Measurements from ENCODE around the gene TBR1. TPM values are rescaled to one million over a fixed set of nuclear protein-coding genes. Genes with fewer than 3 reads are reported as not detected.

Gene TBR1
- total RNA-seq, 1 donor from 2014 or later, result 0.05 TPM

DNA sequence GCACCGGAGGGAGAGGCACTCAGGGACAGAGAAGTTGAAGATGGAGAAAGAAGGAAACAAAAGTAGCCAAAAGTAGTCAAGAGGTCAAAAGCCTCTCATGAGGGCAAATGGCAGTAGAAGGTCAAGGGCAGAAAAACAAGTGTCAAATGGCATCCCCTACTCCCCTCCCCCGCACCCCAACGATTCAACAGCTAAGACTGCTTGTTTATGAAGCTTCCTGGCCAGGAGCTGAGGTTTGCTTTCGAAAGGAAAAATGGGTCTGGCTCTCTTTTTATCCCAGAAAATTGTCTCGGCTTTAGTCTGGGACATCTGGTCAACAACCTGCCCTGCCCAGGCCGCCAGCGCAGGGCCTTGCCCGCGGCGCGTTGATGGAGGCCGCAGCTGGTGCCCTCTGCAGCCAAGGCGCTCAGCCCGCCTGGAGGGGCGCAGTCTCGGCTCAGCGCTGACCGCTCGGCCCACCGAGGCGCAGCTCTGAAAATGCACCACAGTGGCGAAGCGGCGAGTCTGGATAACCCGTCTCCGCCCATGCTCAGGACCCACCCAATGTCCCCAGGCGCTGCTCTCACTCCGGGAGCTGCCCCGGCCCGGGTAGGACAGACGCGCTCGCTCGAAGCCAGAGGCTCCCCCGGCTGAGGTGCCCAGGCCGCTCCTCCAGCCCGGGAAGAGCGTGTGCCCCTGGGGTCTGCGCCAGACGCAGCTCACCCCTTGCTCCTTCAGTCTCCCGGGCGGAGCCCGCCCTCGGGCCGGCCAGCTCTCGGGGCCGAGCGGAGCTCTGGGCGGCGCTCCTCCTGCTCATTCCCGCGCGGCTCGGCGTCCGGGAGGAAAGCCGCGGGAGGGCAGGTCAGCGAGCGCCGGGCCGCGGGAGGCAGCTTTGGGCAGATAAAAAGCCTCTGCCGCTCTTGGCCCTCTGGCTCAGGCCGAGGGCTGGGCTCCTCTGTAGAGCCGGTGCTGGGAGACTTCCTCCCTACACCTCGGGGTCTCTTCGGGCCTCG, 1.8 kb upstream of the TBR1 start:
- intact Hi-C loops (cut with micrococcal nuclease), result loop anchor here (2.0 kb wide), 1 partner anchor 106 kb away; the partner anchor contains the start of gene PSMD14

DNA sequence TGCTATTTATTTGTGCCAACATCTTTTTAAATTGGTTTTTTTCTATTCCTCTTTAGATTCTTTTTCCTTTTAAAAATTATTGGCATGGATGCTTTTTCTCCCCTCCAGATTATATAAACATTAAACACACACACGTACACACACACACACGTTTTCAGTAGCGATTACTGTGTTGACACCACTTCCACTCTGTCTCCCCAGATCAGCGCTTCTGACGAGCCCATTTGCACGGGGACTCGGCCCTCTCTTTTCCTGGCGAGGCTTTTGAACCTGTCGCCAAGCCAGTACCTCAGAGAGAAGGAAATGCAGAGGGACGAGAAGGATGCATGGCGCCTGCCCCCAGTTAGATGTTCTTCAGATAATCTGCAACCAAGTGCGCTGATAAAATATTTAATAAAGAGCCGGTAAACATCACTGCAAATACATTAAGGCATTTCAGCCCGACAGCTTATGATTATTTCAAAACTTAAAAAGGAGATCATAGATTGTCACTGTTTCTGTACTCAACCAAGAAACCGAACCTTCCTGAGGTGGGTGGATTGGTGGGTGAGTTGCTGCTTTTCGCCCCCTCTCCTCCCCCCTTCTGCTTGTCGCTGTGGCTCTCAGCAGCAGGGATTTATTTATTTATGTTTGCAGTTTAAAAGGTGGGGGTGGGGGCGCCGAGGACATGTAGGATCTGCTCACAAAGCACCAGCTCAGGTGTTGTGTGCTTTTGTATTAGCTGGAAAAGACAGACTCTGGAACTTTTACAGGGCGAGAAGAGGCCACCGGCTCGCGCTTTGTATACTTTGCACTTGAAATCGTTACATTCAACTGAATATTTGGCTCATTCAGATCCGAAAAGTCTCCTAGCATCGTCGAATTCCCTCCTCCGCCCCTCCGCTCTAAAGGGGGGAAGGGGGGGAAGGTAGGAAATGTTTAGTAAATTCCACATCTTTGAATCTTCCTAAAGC, 787 bp upstream of the TBR1 start:
- intact Hi-C loops (cut with micrococcal nuclease), result loop anchor here (2.0 kb wide), 1 partner anchor 107 kb away; the partner anchor contains the start of gene PSMD14

DNA sequence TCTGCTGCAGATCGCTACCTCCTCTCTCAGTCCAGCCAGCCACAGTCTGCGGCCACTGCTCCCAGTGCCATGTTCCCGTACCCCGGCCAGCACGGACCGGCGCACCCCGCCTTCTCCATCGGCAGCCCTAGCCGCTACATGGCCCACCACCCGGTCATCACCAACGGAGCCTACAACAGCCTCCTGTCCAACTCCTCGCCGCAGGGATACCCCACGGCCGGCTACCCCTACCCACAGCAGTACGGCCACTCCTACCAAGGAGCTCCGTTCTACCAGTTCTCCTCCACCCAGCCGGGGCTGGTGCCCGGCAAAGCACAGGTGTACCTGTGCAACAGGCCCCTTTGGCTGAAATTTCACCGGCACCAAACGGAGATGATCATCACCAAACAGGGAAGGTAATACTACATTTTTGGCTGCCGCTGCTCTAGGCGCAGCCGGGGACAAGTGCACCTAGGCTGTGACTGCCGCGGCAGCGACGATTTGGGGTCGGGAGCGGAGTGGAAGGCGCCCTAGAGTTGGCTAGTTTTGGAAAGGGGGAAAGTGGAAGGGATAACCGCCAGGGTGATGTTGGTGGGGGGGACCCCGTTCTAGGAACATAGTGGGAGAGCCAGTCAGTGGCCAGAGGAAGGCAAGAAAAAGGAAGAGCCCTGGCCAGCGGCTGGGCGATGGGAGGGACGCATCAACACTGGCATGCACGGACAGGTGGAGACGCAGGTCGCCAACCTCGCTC, 776 bp downstream of the TBR1 start:
- intact Hi-C loops (cut with micrococcal nuclease), result loop anchor here (1.0 kb wide), 1 partner anchor 10 kb away; no protein-coding TSS in a partner anchor

DNA sequence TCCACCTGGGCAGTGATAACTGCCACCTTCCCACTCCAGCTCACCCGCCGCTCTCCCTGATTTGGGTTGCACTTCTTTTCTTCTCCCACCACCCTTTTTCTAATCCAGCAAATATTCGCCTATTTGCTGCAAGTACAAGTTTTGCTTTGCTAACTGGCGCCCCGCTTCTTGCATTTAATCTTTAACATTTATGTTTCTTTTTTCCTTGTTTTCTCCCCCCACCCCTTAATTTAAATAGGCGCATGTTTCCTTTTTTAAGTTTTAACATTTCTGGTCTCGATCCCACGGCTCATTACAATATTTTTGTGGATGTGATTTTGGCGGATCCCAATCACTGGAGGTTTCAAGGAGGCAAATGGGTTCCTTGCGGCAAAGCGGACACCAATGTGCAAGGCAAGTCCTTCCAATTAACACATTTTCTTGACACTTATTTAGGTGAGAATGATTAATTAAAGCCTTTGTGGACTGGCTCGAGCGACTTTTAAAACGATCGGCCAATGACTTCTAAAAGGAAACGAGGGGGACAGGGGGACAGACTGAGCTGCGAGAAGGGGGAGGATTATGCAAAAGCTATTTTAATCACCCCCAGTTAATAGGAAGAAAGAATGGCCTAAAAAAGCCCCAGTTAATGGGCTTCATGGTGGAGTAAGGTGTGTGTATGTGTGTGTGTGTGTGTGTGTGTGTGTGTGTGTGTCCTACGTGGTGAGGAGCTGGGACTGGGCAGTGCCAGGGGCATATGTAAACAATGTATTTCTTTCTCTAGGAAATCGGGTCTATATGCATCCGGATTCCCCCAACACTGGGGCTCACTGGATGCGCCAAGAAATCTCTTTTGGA, 1.6 kb downstream of the TBR1 start:
- intact Hi-C loops (cut with micrococcal nuclease), result no loop called here

DNA sequence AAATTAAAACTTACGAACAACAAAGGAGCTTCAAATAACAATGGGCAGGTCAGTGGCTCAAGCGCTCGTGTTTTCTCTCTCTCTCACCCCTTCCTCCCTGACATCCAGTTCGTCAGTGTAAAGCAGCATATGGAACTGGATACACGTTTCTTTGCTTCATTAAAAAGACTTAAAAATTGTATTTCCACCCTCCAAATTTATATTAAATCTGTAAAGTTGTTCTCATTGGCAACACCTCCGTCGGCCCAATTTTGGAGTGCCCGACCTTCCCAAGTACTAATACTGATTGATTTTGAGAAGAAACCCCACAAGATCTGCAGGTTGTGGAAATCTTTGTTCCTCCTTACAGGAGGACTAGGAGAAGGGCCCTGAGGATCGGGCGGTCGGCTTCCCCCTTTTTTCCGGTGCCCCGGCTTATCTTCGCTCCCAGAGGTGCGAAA, 2.2 kb downstream of the TBR1 start:
- intact Hi-C loops (cut with micrococcal nuclease), result no loop called here

DNA sequence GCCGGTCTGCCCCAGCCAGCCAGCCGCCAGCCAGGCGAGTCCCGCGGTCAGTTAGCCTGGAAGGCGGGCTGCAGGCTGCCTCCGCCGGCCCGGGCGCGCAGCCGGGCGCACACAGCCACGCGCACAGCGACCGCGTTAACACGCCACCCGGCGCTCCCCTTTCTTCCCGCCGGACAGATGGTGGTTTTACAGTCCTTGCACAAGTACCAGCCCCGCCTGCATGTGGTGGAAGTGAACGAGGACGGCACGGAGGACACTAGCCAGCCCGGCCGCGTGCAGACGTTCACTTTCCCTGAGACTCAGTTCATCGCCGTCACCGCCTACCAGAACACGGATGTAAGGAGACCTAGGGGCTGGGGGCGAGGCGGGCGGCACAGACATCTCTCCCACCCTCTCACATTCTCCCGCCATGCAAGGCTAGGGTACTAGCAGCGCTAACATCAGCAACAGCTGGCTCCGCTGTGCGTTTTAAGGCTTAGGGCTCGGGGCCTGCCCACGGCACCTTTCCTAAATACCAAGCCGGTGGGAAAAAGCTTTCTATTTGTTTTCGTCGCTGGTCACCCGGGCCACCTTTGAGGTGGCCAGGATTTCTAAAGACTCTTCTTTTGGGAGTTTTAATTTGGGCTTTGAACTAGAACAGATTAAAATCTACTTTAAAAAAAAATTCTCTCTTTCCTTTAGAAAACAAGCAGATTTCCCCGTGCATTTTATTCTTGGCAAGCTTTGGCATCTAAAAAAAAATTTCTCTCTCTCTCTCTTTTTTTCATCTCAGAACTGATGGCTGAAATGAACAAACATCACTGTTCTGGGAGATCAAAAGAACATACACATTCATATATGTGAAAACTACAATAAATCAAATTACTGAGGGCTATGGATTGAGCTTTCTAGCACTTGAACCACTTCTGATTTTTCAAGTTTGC, 2.9 kb downstream of the TBR1 start:
- intact Hi-C loops (cut with micrococcal nuclease), result no loop called here

DNA sequence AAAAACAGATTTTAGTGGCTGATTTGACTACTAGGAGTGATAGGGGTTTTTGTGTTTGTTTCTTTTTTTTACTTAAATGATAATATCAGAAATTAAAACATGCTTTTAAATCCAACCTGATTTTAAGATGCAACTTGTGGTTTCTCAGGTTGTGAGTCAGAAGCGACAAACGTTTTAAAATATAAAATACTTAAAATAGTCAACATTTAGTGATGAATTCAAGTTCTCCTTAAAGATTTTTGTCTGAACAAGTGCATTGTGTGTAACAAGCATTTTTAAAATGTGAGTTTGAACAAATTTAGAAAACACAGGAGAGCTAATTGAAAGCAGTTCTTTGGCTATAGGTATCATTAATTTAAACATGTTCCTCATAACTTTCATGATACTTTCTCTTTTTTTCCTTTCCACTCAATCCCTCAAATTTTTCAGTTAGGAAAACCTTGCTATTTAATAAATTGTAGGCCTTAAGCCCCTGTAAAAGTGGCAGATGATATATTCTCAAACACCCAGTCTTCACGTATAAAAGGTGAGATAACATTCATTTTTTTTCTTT, 3.6 kb downstream of the TBR1 start:
- intact Hi-C loops (cut with micrococcal nuclease), result no loop called here

DNA sequence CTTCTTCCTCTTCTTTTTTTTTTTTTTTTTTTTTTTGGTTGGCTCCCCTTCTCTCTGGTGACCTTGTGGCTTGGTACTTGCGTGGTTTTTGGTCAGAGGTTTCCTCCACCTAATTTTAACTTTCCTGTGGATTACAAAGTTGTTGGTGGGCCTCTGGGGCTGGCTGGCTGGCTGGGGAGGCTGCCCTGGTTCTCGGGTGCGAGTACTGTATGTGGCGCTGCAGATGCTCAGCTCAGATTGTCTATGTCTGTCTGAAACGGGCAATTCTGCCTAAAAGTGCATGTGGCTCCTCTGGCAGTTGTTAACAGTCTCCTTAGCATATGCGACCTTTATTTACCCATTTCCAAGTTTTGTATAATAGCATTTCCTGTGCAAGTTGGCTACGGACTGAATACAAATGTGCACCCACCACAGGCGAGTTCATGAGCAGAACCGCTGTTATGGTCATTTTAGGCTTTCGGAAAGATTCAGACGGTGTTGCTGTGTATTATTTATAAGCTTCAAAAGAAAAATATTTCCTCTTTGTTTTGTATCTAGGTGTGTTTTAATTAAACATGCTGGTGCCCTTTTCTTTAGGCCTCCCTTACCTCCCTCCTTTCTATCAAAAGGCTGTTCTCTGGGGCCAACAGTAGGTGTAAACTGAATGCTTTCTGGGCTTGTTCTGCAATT, 4.4 kb downstream of the TBR1 start:
- intact Hi-C loops (cut with micrococcal nuclease), result no loop called here

DNA sequence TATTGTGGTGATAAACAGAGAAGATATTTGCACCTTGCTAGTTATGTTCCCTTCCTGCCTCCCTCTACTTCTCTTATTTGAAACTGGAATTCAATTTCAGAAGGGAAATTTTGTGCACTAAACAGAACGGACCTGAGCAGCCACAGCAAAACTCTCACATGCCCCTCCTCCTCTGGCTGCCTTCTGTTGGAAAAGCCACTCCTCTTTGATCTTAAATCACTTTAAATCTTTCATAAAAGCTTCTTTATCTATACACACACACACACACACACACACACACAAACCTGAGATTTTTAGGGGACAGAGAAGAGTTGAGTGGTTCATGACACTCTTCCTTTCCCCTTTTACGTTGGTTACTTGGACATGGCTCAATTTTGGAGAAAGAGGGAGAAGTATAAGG, 5.6 kb downstream of the TBR1 start:
- intact Hi-C loops (cut with micrococcal nuclease), result no loop called here

DNA sequence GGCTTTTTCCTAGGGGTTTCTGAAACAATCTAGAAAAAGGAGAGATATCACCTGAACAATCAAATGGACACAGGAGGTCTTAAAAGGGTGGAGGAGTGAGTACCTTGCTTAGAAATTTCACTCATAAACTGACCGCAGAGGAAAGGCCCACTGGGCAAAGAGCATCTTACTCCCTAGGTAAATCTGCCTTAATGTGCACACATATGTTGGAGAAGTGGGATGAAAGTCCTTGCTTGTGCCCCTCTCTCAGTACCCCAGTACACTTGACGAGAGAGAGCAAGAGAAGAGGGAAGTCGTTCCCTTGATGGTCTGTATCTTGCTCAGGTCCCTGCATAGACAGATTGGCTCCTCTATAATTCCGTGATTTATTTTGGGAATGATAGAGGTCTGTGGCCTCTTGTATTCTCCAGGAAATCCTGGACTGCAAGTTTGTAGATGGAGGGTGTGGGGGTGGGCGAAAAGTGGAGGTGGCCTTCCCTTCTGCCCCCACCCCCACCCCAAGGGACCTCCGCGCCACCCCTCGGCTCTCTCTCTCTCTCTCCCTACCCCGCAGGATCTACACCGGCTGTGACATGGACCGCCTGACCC, 6.8 kb downstream of the TBR1 start:
- intact Hi-C loops (cut with micrococcal nuclease), result no loop called here

DNA sequence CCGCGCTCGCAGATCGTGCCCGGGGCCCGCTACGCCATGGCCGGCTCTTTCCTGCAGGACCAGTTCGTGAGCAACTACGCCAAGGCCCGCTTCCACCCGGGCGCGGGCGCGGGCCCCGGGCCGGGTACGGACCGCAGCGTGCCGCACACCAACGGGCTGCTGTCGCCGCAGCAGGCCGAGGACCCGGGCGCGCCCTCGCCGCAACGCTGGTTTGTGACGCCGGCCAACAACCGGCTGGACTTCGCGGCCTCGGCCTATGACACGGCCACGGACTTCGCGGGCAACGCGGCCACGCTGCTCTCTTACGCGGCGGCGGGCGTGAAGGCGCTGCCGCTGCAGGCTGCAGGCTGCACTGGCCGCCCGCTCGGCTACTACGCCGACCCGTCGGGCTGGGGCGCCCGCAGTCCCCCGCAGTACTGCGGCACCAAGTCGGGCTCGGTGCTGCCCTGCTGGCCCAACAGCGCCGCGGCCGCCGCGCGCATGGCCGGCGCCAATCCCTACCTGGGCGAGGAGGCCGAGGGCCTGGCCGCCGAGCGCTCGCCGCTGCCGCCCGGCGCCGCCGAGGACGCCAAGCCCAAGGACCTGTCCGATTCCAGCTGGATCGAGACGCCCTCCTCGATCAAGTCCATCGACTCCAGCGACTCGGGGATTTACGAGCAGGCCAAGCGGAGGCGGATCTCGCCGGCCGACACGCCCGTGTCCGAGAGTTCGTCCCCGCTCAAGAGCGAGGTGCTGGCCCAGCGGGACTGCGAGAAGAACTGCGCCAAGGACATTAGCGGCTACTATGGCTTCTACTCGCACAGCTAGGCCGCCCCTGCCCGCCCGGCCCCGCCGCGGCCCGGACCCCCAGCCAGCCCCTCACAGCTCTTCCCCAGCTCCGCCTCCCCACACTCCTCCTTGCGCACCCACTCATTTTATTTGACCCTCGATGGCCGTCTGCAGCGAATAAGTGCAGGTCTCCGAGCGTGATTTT, 7.6 kb downstream of the TBR1 start:
- intact Hi-C loops (cut with micrococcal nuclease), result no loop called here

DNA sequence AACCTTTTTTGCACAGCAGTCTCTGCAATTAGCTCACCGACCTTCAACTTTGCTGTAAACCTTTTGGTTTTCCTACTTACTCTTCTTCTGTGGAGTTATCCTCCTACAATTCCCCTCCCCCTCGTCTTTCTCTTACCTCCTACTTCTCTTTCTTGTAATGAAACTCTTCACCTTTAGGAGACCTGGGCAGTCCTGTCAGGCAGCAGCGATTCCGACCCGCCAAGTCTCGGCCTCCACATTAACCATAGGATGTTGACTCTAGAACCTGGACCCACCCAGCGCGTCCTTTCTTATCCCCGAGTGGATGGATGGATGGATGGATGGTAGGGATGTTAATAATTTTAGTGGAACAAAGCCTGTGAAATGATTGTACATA, 8.3 kb downstream of the TBR1 start:
- intact Hi-C loops (cut with micrococcal nuclease), result no loop called here

DNA sequence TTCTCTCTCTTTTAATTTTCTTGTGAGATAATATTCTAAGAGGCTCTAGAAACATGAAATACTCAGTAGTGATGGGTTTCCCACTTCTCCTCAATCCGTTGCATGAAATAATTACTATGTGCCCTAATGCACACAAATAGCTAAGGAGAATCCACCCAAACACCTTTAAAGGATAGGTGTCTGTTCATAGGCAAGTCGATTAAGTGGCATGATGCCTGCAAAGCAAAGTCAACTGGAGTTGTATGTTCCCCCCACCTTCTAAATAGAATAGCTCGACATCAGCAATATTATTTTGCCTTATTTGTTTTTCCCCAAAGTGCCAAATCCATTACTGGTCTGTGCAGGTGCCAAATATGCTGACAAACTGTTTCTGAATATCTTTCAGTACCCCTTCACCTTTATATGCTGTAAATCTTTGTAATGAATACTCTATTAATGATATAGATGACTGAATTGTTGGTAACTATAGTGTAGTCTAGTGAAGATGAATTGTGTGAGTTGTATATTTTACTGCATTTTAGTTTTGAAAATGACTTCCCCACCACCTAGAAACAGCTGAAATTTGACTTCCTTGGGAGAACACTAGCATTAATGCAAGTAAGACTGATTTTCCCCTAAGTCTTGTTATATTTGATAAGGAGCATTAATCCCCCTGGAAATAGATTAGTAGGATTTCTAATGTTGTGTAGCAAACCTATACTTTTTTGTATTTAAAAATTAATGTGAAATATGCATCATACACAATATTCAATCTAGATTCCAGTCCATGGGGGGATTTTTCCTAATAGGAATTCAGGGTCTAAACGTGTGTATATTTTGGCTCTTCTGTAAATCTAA, 9.0 kb downstream of the TBR1 start:
- intact Hi-C loops (cut with micrococcal nuclease), result loop anchor here (5.0 kb wide), 3 partner anchors 183 to 697 kb away; no protein-coding TSS in a partner anchor

DNA sequence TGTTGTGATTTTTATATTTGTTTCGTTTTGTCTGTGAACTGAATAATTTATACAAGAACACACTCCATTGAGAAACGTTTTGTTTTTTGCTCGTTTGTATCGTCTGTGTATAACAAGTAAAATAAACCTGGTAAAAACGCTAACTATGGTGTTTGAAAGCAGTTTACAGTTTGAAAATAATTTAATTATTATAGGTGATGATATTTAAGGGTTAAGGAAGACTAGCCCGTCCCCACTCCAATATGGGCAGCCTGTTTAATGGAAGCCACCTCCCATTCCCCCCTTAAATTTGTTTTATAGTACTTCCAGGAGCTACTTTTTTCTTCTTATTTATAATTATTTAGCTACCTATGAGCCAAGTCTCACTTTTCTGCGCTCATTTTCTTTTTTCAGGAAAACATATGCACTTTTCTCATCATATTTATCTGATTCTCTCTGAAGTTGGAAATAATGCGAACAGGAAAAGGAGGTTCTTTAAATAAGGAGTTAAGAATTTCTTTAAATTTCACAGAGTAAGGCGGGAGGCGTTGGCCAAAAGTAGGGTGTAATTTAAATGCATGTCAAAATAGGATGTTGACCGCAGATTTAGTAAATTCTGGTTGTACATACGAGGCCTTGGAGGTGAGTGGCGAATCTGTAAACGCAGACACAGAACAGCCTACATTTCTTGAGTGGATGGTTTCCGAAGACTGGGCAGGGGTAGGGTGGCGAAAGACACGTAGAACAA, 9.8 kb downstream of the TBR1 start:
- intact Hi-C loops (cut with micrococcal nuclease), result loop anchor here (5.0 kb wide), 3 partner anchors 184 to 696 kb away; no protein-coding TSS in a partner anchor

DNA sequence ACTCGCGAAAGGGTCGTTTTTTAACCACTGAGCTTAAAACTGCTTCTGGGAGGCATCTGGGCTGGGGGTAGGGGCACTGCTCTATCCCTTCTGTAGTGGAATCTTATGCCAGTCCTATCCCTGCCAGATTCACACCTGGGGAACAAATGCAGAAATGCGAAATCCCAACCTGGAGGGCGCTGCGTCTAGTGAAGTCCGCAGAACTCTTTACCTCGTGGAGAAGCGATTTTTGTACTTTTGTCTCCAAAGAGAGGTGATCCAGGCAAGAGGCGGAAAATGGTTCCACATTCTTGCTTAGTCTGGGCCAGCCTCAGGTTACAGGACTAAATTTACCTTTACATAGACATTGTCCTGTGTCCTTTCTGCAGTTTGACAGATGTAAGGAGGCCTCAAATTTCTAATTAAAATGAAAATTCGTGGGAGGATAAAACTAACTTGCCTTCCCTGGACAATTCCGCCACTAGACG, 10.4 kb downstream of the TBR1 start:
- intact Hi-C loops (cut with micrococcal nuclease), result loop anchor here (5.0 kb wide), 3 partner anchors 184 to 696 kb away; no protein-coding TSS in a partner anchor
